Measurements from ENCODE around the gene MAP2. TPM values are rescaled to one million over a fixed set of nuclear protein-coding genes. Genes with fewer than 3 reads are reported as not detected.

The MAP2 gene
- total RNA-seq, 1 experiment from 2014 or later, result 7.6 TPM

DNA sequence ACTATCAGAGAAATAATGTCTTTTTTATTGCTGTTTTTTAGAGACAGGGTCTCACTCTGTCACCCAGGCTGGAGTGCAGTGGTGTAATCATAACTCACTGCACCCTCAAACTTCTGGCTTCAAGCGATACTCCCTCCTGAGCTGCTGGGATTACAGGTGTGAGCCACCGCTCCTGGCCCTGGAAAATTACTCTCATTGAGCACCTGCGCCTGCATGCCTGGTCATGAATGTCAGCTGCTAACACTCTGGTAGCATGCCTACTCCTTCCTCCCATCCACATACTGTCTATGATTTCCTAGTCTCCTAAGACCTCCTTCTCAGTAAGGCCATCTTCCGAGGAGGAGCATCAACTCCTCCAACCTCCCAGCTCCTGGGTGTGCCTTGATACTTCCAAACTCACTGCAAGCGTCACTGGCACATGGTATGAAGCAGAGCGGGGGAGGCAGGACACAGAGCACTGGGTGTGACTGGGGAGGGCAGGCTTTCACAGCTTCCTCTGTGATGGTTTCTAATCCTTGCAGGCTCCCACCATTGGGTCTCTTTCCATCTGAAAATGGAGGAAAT lies 1.6 kb upstream of the MAP2 start:
- H3K36me3 Mint-ChIP-seq, result no peaks in the 10 kb centered on the region
- H3K4me1 Mint-ChIP-seq, result peaks cover 32% of the 10 kb centered on the region
- no peak overlapping the region for H3K27ac Mint-ChIP-seq
- ATAC-seq (no peak), DNase-seq (ENCODE audit: low spot score) (no peak)
- peaks cover 37% of the 10 kb centered on the region for H3K27me3 Mint-ChIP-seq (ENCODE audit: low read depth)
- H3K9me3 Mint-ChIP-seq, result no peaks in the 10 kb centered on the region
- TF ChIP-seq, protein P1, sequence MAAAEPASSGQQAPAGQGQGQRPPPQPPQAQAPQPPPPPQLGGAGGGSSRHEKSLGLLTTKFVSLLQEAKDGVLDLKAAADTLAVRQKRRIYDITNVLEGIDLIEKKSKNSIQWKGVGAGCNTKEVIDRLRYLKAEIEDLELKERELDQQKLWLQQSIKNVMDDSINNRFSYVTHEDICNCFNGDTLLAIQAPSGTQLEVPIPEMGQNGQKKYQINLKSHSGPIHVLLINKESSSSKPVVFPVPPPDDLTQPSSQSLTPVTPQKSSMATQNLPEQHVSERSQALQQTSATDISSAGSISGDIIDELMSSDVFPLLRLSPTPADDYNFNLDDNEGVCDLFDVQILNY (CRISPR knock-in tag; IDR thresholded peaks at IDR 0.05), result no peak
- TF ChIP-seq, protein P2, sequence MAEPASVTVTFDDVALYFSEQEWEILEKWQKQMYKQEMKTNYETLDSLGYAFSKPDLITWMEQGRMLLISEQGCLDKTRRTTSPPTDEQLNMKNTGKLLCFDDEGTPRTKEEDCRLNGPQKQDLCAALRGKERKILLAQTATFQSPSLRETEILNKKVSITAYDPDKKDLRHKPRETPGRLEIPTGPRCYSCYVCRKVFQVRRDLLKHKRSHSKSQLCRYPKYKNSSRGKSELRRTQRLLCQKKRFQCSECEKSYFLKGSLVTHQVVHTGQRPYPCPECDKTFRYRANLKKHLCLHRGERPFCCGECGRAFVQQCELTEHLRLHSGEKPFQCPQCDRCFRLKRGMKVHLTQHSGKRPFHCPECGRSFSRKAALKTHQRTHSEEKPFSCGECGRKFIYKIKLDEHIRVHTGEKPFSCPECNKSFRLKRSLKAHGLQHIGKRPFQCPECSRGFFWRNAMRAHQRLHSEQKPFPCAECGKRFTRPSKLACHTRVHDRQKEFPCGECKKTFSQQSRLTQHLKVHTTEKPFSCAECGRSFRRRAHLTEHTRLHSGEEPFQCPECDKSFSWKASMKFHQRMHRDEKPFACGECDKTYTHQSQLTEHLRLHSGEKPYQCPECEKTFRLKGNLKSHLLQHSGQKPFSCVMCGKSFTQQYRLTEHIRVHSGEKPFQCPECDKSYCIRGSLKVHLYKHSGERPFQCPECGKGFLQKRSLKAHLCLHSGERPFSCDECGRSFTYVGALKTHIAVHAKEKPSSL (CRISPR knock-in tag; conservative IDR thresholded peaks at IDR 0.05), result no peak
- no peak for TF ChIP-seq MXD4 (CRISPR knock-in tag; IDR thresholded peaks at IDR 0.05; ENCODE audit: borderline replicate concordance)
- no peak for TF ChIP-seq FOXK1 (CRISPR knock-in tag; IDR thresholded peaks at IDR 0.05)
- H3K4me3 Mint-ChIP-seq, result no peak overlapping the region
- ChIA-PET POLR2A (no interaction called here), CTCF (interaction anchor here (0.6 to 4.2 kb wide), 3 partner anchors 29 to 534 kb away, joined by 3 to 28 read pairs (median 3); no protein-coding TSS in a partner anchor)

DNA sequence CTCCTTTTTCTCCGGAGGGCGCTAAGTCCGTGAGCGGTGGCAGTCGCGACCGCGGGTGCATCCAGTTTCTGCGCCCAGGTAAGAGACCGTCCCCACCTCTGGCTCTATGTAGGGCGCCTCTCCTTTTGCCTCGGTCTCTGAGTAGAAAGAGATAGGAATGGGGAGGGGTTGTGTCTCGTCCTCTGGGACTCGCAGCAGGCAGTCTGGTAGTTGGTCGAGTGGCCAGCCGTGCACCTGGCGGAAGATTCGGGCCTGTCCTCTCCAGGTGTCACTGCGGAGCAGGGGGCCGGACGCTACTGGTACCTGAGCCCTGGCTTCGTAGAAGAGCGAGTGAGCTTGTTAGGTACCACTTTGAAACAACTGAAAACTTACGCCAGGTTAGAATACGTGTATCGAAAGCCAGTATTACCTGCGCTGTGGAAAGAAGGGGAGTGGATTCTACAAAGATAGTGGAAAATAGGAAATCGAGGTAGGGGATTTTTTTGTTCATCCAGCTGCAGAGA lies 403 bp downstream of the MAP2 start:
- peaks cover 41% of the 10 kb centered on the region for H3K4me1 Mint-ChIP-seq
- POLR2A ChIA-PET, result no interaction called here
- H3K9me3 Mint-ChIP-seq, result no peaks in the 10 kb centered on the region
- CTCF ChIA-PET, result interaction anchor here (0.6 to 4.2 kb wide), 29 partner anchors 10 to 537 kb away, joined by 3 to 40 read pairs (median 4); partner anchors contain the start of gene UNC80
- no peak overlapping the region for H3K27ac Mint-ChIP-seq
- DNase-seq (ENCODE audit: low spot score) (peak; percentile 59), ATAC-seq (peak; percentile 43)
- peak overlapping the region; percentile 87 for H3K4me3 Mint-ChIP-seq
- H3K36me3 Mint-ChIP-seq, result no peaks in the 10 kb centered on the region
- TF ChIP-seq ZNF423 (CRISPR knock-in tag; IDR thresholded peaks at IDR 0.05) (peak; percentile 51; the same call in 1 of the 2 replicates), TEAD1 (CRISPR knock-in tag; IDR thresholded peaks at IDR 0.05) (0 out of 2 replicates have a peak, but pooled peaks have one; percentile 4), FOXK1 (CRISPR knock-in tag; IDR thresholded peaks at IDR 0.05) (no peak), TP53 (CRISPR knock-in tag; IDR thresholded peaks at IDR 0.05) (0 out of 2 replicates have a peak, but pooled peaks have one; percentile 2)
- peaks cover 37% of the 10 kb centered on the region for H3K27me3 Mint-ChIP-seq (ENCODE audit: low read depth)

DNA sequence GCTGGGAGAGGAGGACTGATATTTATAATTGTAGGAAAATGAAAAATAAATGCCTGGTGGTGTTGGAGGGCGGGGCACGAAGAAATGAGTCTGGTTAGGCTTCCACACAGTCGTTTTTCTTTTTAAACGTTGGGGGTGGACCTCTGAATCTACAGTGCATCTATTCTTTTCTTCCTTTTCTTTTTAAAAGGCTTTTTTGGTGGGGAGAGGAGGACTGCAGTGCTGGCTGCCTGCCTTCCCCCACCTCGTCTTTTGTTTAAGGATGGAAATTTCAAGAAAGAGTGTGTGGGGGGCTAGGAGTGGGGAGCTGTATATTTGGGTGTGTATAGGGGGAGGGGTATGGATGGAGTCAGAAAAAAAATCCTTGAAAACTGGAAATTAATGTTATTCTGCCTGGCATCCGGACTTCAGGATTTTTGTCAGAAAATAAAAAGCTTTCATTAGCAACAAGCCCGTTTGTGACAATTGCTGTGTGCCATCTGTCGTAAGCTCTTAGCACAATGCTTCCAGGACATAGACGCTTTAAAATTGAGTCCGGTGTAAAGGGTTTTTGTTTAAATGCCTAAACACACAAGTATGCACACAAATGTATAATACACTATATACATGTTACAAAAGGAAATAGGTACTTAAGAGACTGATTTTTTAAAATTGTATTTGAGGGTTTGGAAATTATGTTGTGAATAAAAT lies 1.1 kb downstream of the MAP2 start:
- no peak for DNase-seq (ENCODE audit: low spot score)
- POLR2A ChIA-PET, result no interaction called here
- Mint-ChIP-seq H3K27ac (no peak overlapping the region), H3K36me3 (no peaks in the 10 kb centered on the region), H3K4me1 (peaks cover 44% of the 10 kb centered on the region), H3K27me3 (ENCODE audit: low read depth) (peaks cover 37% of the 10 kb centered on the region), H3K9me3 (no peaks in the 10 kb centered on the region), H3K4me3 (peak overlapping the region; percentile 87)
- ATAC-seq, result no peak
- CTCF ChIA-PET, result interaction anchor here (0.5 to 4.2 kb wide), 23 partner anchors 9 to 544 kb away, joined by 3 to 40 read pairs (median 5); partner anchors contain the start of gene UNC80
- TF ChIP-seq, protein P3, sequence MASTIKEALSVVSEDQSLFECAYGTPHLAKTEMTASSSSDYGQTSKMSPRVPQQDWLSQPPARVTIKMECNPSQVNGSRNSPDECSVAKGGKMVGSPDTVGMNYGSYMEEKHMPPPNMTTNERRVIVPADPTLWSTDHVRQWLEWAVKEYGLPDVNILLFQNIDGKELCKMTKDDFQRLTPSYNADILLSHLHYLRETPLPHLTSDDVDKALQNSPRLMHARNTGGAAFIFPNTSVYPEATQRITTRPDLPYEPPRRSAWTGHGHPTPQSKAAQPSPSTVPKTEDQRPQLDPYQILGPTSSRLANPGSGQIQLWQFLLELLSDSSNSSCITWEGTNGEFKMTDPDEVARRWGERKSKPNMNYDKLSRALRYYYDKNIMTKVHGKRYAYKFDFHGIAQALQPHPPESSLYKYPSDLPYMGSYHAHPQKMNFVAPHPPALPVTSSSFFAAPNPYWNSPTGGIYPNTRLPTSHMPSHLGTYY (CRISPR knock-in tag; IDR thresholded peaks at IDR 0.05), result no peak
- TF ChIP-seq ZNF317 (CRISPR knock-in tag; IDR thresholded peaks at IDR 0.05; ENCODE audit: borderline replicate concordance, low read depth), result no peak
- TF ChIP-seq CREB1 (CRISPR knock-in tag; IDR thresholded peaks at IDR 0.05), result no peak
- TF ChIP-seq, protein P4, sequence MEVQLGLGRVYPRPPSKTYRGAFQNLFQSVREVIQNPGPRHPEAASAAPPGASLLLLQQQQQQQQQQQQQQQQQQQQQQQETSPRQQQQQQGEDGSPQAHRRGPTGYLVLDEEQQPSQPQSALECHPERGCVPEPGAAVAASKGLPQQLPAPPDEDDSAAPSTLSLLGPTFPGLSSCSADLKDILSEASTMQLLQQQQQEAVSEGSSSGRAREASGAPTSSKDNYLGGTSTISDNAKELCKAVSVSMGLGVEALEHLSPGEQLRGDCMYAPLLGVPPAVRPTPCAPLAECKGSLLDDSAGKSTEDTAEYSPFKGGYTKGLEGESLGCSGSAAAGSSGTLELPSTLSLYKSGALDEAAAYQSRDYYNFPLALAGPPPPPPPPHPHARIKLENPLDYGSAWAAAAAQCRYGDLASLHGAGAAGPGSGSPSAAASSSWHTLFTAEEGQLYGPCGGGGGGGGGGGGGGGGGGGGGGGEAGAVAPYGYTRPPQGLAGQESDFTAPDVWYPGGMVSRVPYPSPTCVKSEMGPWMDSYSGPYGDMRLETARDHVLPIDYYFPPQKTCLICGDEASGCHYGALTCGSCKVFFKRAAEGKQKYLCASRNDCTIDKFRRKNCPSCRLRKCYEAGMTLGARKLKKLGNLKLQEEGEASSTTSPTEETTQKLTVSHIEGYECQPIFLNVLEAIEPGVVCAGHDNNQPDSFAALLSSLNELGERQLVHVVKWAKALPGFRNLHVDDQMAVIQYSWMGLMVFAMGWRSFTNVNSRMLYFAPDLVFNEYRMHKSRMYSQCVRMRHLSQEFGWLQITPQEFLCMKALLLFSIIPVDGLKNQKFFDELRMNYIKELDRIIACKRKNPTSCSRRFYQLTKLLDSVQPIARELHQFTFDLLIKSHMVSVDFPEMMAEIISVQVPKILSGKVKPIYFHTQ (CRISPR knock-in tag; IDR thresholded peaks at IDR 0.05), result no peak
- TF ChIP-seq, protein P5, sequence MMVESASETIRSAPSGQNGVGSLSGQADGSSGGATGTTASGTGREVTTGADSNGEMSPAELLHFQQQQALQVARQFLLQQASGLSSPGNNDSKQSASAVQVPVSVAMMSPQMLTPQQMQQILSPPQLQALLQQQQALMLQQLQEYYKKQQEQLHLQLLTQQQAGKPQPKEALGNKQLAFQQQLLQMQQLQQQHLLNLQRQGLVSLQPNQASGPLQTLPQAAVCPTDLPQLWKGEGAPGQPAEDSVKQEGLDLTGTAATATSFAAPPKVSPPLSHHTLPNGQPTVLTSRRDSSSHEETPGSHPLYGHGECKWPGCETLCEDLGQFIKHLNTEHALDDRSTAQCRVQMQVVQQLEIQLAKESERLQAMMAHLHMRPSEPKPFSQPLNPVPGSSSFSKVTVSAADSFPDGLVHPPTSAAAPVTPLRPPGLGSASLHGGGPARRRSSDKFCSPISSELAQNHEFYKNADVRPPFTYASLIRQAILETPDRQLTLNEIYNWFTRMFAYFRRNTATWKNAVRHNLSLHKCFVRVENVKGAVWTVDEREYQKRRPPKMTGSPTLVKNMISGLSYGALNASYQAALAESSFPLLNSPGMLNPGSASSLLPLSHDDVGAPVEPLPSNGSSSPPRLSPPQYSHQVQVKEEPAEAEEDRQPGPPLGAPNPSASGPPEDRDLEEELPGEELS (CRISPR knock-in tag; IDR thresholded peaks at IDR 0.05), result no peak
- TF ChIP-seq ELF4 (CRISPR knock-in tag; IDR thresholded peaks at IDR 0.05; ENCODE audit: low read depth), result no peak
- TF ChIP-seq, protein P6, sequence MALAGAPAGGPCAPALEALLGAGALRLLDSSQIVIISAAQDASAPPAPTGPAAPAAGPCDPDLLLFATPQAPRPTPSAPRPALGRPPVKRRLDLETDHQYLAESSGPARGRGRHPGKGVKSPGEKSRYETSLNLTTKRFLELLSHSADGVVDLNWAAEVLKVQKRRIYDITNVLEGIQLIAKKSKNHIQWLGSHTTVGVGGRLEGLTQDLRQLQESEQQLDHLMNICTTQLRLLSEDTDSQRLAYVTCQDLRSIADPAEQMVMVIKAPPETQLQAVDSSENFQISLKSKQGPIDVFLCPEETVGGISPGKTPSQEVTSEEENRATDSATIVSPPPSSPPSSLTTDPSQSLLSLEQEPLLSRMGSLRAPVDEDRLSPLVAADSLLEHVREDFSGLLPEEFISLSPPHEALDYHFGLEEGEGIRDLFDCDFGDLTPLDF (CRISPR knock-in tag; IDR thresholded peaks at IDR 0.05), result no peak
